Esophagus squamous epithelium (tissue), 5 donors: ENCODE data around the gene PLEKHJ1. TPM values are rescaled to one million over a fixed set of nuclear protein-coding genes. Genes with fewer than 3 reads are reported as not detected.
A peak's percentile ranks its signal among the peaks of the same experiment; 100 is the strongest.

ENCODE experiments used
- DNase-seq: peaks from one replicate; lab custom pipeline; 2025; lab: John Stamatoyannopoulos, UW
- H3K27ac ChIP-seq, 4 donors: fragments of 200-600 bp; sonication (generic); one replicate each; pipeline ENCODE4 v1.5.1; 2016 to 2019; ENCODE audit warnings: mild to moderate bottlenecking in 1 of 4
- H3K27me3 ChIP-seq, 4 donors: fragments of 200-600 bp; sonication (generic); 1 replicate in 3 of 4; 2 replicates in 1 of 4; pipeline versions ENCODE4 v1.5.1 to v1.6.0; 2017 to 2021; ENCODE audit warnings: antibody characterized with exemption in 1 of 4
- H3K36me3 ChIP-seq, 3 donors: fragments of 200-600 bp; sonication (generic); one replicate each; pipeline ENCODE4 v1.5.1; 2016 to 2019
- H3K4me1 ChIP-seq, 3 donors: fragments of 200-600 bp; sonication (generic); one replicate each; pipeline ENCODE4 v1.5.1; 2017 to 2019
- H3K4me3 ChIP-seq, 4 donors: fragments of 200-600 bp; sonication (generic); 1 replicate in 3 of 4; 2 replicates in 1 of 4; pipeline ENCODE4 v1.5.1; 2016 to 2019; ENCODE audit warnings: mild to moderate bottlenecking in 2 of 4, moderate library complexity in 1 of 4
- H3K9me3 ChIP-seq, 3 donors: fragments of 200-600 bp; sonication (generic); one replicate each; pipeline ENCODE4 v1.5.1; 2016 to 2019
- POLR2A ChIP-seq, 4 donors: fragments of 450-650 bp; IDR thresholded peaks; one replicate each; pipeline ENCODE4 v1.6.1; 2017; ENCODE audit warnings: antibody characterized with exemption in 4 of 4, mild to moderate bottlenecking in 4 of 4, moderate library complexity in 3 of 4
- WGBS, 2 donors: methylation state at CpG; one replicate each; pipeline ENCODE4 v1.1.5; 2018; 5-methylcytosine and 5-hydroxymethylcytosine counted together
- intact Hi-C: fragments of 100-400 bp; cut with DNase I; formaldehyde crosslinking; loops from one replicate; pipeline ENCODE4 v1.15.0; 2022
- total RNA-seq, 4 donors: library from RNA; depleted of rRNA; stranded (reverse); fragments of >200 nt; gene quantifications; one replicate each; pipeline ENCODE4 v1.1.0, GENCODE V29; 2016
- TF ChIP-seq, protein P1 (sequence below), 6 experiments: fragments of 450-650 bp in 4 of 6; fragments of 200-600 bp in 2 of 6; sonication (generic) in 2 of 6; IDR thresholded peaks; one replicate each; pipeline ENCODE4 v1.5.1; 2016 to 2019; ENCODE audit warnings: antibody characterized with exemption in 6 of 6, mild to moderate bottlenecking in 4 of 6, moderate library complexity in 4 of 6
- donor health status: DM: yes; HTN: yes; CAD: no.

PLEKHJ1 gene
- total RNA-seq, 4 donors from 2014 or later: 44.8 to 56.5 (median 48.8) TPM

DNA sequence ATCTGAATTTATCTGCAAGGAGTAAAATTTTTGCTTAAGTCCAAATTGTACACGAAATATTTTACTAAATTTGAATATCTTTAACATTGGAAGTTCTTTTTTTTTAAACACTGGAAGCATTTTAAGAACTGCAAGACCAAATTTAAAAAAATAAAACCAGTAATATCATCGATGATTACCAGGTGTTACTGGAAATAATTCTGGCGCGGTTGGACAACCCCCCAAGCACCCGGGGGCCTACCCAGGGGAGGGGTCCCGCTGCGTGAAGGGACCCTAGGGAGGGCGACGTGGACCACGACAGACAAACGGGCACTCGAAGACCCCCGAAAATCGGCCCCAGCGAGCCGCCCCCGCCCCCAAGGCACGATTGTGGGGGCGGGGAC is 32.7 kb upstream of the PLEKHJ1 start:
- no peak for TF ChIP-seq POLR2A (IDR thresholded peaks at IDR 0.05)
- TF ChIP-seq, protein P1, sequence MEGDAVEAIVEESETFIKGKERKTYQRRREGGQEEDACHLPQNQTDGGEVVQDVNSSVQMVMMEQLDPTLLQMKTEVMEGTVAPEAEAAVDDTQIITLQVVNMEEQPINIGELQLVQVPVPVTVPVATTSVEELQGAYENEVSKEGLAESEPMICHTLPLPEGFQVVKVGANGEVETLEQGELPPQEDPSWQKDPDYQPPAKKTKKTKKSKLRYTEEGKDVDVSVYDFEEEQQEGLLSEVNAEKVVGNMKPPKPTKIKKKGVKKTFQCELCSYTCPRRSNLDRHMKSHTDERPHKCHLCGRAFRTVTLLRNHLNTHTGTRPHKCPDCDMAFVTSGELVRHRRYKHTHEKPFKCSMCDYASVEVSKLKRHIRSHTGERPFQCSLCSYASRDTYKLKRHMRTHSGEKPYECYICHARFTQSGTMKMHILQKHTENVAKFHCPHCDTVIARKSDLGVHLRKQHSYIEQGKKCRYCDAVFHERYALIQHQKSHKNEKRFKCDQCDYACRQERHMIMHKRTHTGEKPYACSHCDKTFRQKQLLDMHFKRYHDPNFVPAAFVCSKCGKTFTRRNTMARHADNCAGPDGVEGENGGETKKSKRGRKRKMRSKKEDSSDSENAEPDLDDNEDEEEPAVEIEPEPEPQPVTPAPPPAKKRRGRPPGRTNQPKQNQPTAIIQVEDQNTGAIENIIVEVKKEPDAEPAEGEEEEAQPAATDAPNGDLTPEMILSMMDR (IDR thresholded peaks at IDR 0.05): no peak
- Histone ChIP-seq H3K36me3 (peaks cover 10 to 24% (median 15%) of the 10 kb centered on the region in 3 donors), H3K27ac (peak overlapping the region in 3 of 4 donors; percentile 81 to 100 (median 100)), H3K9me3 (no peaks in the 10 kb centered on the region), H3K4me3 (peak overlapping the region; percentile 84 to 98 (median 94)), H3K4me1 (peaks cover 27 to 58% (median 45%) of the 10 kb centered on the region in 3 donors), H3K27me3 (no peaks in the 10 kb centered on the region)
- DNase-seq: no peak
- intact Hi-C loops: no loop called here
- 1 to 6% methylated on average over 6 to 19 of the region's 19 CpGs for WGBS, 2 donors

DNA sequence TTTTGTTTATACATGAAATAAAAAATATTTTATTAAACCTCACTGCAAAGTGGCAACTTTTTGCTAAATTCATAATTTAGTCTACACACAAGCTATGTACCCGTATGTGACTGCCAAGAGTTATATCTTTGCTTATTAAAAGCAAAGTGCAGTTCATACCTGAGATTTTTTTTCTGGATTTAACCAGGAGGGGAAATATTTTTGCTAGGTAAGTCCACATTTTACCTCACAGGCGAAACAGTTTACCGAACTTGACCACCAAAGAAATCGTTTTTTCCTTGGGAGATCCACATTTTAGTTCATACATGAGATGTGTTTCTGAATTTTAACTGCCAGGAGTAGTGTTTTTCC is 32.3 kb upstream of the PLEKHJ1 start:
- Histone ChIP-seq H3K36me3 (peaks cover 10 to 23% (median 15%) of the 10 kb centered on the region in 3 donors), H3K9me3 (no peaks in the 10 kb centered on the region), H3K27ac (peak overlapping the region in 2 of 4 donors; percentile 81 to 100), H3K4me3 (peak overlapping the region; percentile 84 to 98 (median 94)), H3K27me3 (no peaks in the 10 kb centered on the region), H3K4me1 (peaks cover 23 to 54% (median 41%) of the 10 kb centered on the region in 3 donors)
- TF ChIP-seq POLR2A (IDR thresholded peaks at IDR 0.05): no peak
- TF ChIP-seq, protein P1 (IDR thresholded peaks at IDR 0.05): no peak
- WGBS, 2 donors: 79 to 84% methylated on average over 4 of the region's 4 CpGs
- no peak for DNase-seq
- intact Hi-C loops: no loop called here

DNA sequence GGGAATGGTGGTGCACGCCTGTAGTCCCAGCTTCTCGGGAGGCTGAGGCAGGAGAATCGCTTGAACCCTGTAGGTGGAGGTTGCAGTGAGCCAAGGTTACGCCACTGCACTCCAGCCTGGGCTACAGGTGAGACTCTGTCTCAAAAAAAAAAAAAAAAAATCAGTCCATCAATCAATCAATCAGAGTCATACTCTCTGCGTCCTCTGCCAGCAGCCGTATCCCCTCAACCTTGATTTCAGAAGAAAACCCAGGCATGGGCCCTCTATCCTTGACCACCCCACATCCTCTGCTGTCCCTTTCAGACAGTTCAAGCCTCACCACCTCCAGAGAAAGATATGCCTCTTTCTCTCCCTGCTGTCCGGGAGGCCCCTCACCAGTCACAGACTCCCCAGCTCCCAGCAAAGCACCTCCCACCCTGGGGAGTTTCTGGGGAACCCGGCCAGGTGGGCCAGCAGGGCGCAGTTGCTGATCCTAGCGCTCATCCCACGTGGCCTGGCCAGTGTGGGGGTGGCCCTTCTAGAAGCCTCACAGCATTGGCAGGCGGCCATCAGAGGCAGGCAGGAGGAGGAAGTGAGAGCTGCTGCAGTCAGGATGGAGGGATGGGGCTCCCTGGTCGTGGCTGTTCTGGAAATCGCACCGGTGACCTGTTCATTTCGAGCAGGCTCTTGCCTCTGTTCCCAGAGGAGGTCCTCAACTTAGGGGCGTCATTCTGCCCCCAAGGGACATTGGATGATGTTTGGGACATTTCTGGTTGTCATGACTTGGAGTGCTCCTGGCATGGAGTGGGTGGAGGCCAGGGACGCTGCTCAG is 30.3 kb upstream of the PLEKHJ1 start:
- H3K27me3 ChIP-seq: no peaks in the 10 kb centered on the region
- peaks cover 0 to 2% (median 0%) of the 10 kb centered on the region in 3 donors for H3K36me3 ChIP-seq
- intact Hi-C loops: no loop called here
- peak in 1 of 4 donors; percentile 44 for TF ChIP-seq POLR2A (IDR thresholded peaks at IDR 0.05)
- TF ChIP-seq, protein P1 (IDR thresholded peaks at IDR 0.05): no peak
- H3K4me3 ChIP-seq: no peak overlapping the region
- peak overlapping the region in 3 of 4 donors; percentile 5 to 74 (median 18) for H3K27ac ChIP-seq
- H3K4me1 ChIP-seq: peaks cover 4 to 33% (median 21%) of the 10 kb centered on the region in 3 donors
- 69 to 72% methylated on average over 8 to 11 of the region's 18 CpGs for WGBS, 2 donors
- no peak for DNase-seq
- no peaks in the 10 kb centered on the region for H3K9me3 ChIP-seq

DNA sequence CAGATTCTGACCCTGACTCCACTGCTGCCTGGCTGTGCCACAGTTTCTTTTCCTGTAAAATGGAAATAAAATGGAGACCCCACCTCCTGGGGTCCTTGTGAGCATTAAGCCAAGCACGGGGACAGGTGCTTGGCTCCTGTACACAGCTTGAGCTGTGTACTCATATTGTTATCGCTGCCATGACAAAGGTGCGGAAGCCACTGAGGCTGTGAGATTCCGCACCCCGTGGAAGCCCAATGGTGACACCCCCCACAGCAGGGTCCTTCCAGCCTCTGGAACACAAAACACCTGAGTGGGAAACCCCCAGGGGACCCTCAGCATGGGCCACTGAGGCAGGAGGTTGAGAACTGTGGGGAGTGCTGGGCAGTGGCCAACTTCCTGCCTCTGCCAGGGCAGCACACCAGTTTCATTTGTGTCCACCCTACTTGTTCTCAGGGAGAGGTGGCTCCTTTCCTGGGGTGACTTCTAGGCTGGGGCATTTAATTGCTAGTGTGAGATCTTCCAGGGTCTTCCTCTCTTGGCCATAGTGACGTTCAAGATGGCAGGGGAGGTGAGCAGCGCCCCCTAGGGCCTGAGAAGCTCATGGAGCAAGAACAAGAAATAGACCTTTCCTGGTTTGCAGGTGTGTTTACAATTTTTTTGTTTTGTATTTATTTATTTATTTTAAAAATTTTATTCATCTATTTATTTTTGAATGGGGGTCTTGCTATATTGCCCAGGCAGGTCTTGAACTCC is 25.5 kb upstream of the PLEKHJ1 start:
- Histone ChIP-seq H3K36me3 (no peaks in the 10 kb centered on the region), H3K27ac (no peak overlapping the region), H3K4me3 (no peak overlapping the region), H3K27me3 (no peaks in the 10 kb centered on the region), H3K4me1 (peaks cover 0 to 17% (median 5%) of the 10 kb centered on the region in 3 donors), H3K9me3 (no peaks in the 10 kb centered on the region)
- intact Hi-C loops: no loop called here
- WGBS, 2 donors: 0 to 21% methylated on average over 2 to 3 of the region's 7 CpGs
- DNase-seq: no peak
- no peak for TF ChIP-seq POLR2A (IDR thresholded peaks at IDR 0.05)
- TF ChIP-seq, protein P1 (IDR thresholded peaks at IDR 0.05): peak in 5 of 6 experiments; percentile 23 to 58 (median 52)
